Transverse colon (tissue), 4 donors: Measurements from ENCODE around the gene AACS. TPM values are rescaled to one million over a fixed set of nuclear protein-coding genes. Genes with fewer than 3 reads are reported as not detected.

Experiments used
- DNase-seq: peaks from one replicate; pipeline ENCODE4 v3.0.0-alpha.2; 2019
- H3K27ac ChIP-seq, 4 donors: fragments of 200-600 bp; sonication (generic); 2 replicates each; pipeline ENCODE4 v1.5.1; 2016 to 2018; ENCODE audit warnings: inconsistent platforms in 4 of 4
- H3K27me3 ChIP-seq: fragments of 200-600 bp; sonication (generic); 2 replicates; pipeline ENCODE4 v1.5.1; 2017; ENCODE audit warnings: inconsistent platforms
- H3K36me3 ChIP-seq, 4 donors: fragments of 200-600 bp; sonication (generic); 2 replicates each; pipeline ENCODE4 v1.5.1; 2017 to 2019; ENCODE audit warnings: inconsistent platforms in 4 of 4
- H3K4me1 ChIP-seq, 4 donors: fragments of 200-600 bp; sonication (generic); 2 replicates each; pipeline ENCODE4 v1.5.1; 2017 to 2020; ENCODE audit warnings: inconsistent platforms in 4 of 4
- H3K4me3 ChIP-seq, 4 donors: fragments of 200-600 bp; sonication (generic); 1 replicate in 1 of 4; 2 replicates in 3 of 4; pipeline versions ENCODE4 v1.5.1 to v1.6.1; 2017 to 2019; ENCODE audit warnings: inconsistent platforms in 4 of 4
- H3K9me3 ChIP-seq, 2 donors: fragments of 200-600 bp; sonication (generic); 2 replicates each; pipeline ENCODE4 v1.5.1; 2017 to 2019; ENCODE audit warnings: inconsistent platforms in 2 of 2
- EP300 ChIP-seq: sonication (generic); formaldehyde crosslinking; IDR thresholded peaks from one replicate; pipeline ENCODE4 v1.6.1; 2017; ENCODE audit warnings: antibody characterized with exemption, low read depth
- POLR2A ChIP-seq: fragments of 450-650 bp; IDR thresholded peaks from one replicate; pipeline ENCODE4 v1.6.1; 2016; ENCODE audit warnings: antibody characterized with exemption, mild to moderate bottlenecking, moderate library complexity
- POLR2AphosphoS5 ChIP-seq, 3 donors: sonication (generic); formaldehyde crosslinking; IDR thresholded peaks; one replicate each; pipeline ENCODE4 v1.6.1; 2016; ENCODE audit warnings: antibody characterized with exemption in 3 of 3
- WGBS, 2 donors: methylation state at CpG; one replicate each; pipeline ENCODE4 v1.1.5; 2018; ENCODE audit warnings: low coverage in 1 of 2; 5-methylcytosine and 5-hydroxymethylcytosine counted together
- in situ Hi-C, 4 donors: fragments of 200-750 bp; cut with MboI; loops; one replicate each; pipeline versions ENCODE4 v1.15.0 to v1.15.1; 2017; ENCODE audit warnings: low sequenced_read_pairs in 3 of 4, low pct_ligation_motif_present in 1 of 4, low pct_unique_long_range_greater_than_20kb in 1 of 4
- intact Hi-C: fragments of 100-400 bp; cut with DNase I; formaldehyde crosslinking; loops from one replicate; pipeline ENCODE4 v1.15.1; 2023; ENCODE audit warnings: low total_unique reads
- total RNA-seq, 4 donors: library from RNA; depleted of rRNA; stranded (reverse); fragments of >200 nt; gene quantifications; one replicate each; pipeline ENCODE4 v1.1.0, GENCODE V29; 2016
- TF ChIP-seq, protein P1 (sequence below), 5 experiments: fragments of 200-600 bp in 3 of 5; fragments of 450-650 bp in 2 of 5; sonication (generic) in 3 of 5; IDR thresholded peaks; 1 replicate in 2 of 5; 2 replicates in 3 of 5; pipeline ENCODE4 v1.5.1; 2016 to 2017; ENCODE audit warnings: antibody characterized with exemption in 5 of 5, inconsistent platforms in 3 of 5, mild to moderate bottlenecking in 2 of 5, moderate library complexity in 1 of 5

Gene AACS
- total RNA-seq, 4 donors from 2014 or later, result 18.5 to 33.7 (median 27.1) TPM

DNA sequence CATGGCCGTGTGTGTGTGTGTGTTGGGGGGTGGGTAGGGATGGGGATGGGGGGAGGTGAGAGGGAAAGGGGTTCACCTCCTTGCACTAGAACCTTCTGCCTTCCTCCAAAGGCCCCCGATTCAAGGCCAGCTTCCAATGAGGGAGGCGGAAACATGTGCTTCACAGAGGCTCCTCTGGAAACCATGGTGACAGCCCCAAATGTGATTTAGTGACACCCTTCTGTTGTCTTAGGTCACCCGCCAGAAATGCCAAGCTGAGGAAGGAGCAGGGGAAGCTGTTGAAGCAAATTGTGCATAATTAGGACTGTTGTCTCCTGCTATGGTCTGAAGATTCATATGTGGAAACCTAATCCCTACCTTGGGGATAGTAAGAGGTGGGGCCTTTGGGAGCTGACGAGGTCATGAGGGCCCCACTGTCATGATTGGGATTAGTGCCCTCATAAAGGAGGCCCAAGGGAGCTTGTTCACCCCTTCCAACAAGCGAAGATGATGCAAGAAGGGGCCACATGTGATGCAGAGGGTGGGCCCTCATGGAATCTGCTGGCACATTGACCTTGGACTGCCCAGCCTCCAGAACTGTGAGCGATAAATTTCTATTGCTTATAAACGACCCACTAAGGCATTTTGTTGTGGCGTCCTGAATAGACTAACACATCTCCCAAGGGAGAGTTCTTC lies 95.2 kb downstream of the AACS start:
- Histone ChIP-seq H3K36me3 (no peaks in the 10 kb centered on the region), H3K27ac (no peak overlapping the region), H3K27me3 (no peaks in the 10 kb centered on the region), H3K4me3 (no peak overlapping the region), H3K4me1 (no peaks in the 10 kb centered on the region), H3K9me3 (no peaks in the 10 kb centered on the region)
- in situ Hi-C loops, result no loop called here
- WGBS, 2 donors, result 80 to 82% methylated on average over 2 to 9 of the region's 9 CpGs
- no peak for DNase-seq
- intact Hi-C loops, result no loop called here
- TF ChIP-seq, protein P1, sequence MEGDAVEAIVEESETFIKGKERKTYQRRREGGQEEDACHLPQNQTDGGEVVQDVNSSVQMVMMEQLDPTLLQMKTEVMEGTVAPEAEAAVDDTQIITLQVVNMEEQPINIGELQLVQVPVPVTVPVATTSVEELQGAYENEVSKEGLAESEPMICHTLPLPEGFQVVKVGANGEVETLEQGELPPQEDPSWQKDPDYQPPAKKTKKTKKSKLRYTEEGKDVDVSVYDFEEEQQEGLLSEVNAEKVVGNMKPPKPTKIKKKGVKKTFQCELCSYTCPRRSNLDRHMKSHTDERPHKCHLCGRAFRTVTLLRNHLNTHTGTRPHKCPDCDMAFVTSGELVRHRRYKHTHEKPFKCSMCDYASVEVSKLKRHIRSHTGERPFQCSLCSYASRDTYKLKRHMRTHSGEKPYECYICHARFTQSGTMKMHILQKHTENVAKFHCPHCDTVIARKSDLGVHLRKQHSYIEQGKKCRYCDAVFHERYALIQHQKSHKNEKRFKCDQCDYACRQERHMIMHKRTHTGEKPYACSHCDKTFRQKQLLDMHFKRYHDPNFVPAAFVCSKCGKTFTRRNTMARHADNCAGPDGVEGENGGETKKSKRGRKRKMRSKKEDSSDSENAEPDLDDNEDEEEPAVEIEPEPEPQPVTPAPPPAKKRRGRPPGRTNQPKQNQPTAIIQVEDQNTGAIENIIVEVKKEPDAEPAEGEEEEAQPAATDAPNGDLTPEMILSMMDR (IDR thresholded peaks at IDR 0.05), result no peak
- no peak for TF ChIP-seq POLR2AphosphoS5 (IDR thresholded peaks at IDR 0.05)
- TF ChIP-seq POLR2A, result no peak
- no peak for TF ChIP-seq EP300

DNA sequence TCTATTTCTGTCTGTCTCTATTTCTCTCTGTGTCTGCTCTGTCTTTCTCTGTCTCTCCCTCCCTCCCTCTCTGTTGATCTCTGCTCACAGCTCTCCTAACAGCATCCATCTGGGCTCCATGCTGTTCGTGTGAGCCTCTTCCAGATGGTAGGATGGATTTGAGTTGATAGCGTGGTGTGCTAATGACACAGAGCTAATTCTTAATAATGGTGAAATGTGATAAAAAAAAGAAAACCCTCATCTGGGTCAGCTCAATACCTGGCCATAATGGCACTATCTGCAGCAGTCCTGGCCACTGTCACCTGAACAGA lies 96.4 kb downstream of the AACS start:
- Histone ChIP-seq H3K27me3 (no peaks in the 10 kb centered on the region), H3K4me1 (no peaks in the 10 kb centered on the region), H3K4me3 (no peak overlapping the region), H3K9me3 (no peaks in the 10 kb centered on the region), H3K36me3 (no peaks in the 10 kb centered on the region), H3K27ac (no peak overlapping the region)
- in situ Hi-C loops (no loop called here), intact Hi-C loops (no loop called here)
- 55 to 80% methylated on average over 1 to 2 of the region's 2 CpGs for WGBS, 2 donors
- no peak for DNase-seq
- TF ChIP-seq EP300, result no peak
- TF ChIP-seq POLR2AphosphoS5 (IDR thresholded peaks at IDR 0.05), result no peak
- TF ChIP-seq, protein P1 (IDR thresholded peaks at IDR 0.05), result no peak
- no peak for TF ChIP-seq POLR2A

DNA sequence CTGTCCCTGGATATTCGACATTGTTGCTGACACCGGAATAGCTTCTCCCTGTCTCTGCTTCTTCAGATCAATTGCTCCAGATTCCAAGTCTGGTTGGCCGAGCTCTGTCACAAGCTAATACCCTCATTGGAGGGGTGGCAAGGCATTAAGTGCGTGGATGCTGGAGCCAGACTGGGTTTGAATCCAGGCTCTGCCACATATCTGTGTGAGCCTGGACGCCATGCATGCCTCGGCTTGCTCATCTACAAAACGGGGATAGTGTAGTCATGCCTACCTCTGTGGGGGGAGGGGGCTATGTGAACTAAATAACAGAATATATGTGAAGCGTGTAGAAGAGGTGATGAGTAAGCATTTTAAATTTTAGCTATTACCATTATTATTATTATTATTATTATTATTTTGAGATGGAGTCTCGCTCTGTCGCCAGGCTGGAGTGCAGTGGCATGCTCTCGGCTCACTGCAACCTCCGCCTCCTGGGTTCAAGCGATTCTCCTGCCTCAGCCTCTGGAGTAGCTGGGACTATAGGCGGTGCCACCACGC lies 97.3 kb downstream of the AACS start:
- H3K4me3 ChIP-seq, result no peak overlapping the region
- no peaks in the 10 kb centered on the region for H3K9me3 ChIP-seq
- no peak overlapping the region for H3K27ac ChIP-seq
- TF ChIP-seq POLR2AphosphoS5 (IDR thresholded peaks at IDR 0.05), result no peak
- TF ChIP-seq, protein P1 (IDR thresholded peaks at IDR 0.05), result no peak
- no peak for TF ChIP-seq POLR2A
- no peak for TF ChIP-seq EP300
- no peaks in the 10 kb centered on the region for H3K4me1 ChIP-seq
- no peak for DNase-seq
- H3K36me3 ChIP-seq, result no peaks in the 10 kb centered on the region
- intact Hi-C loops (no loop called here), in situ Hi-C loops (no loop called here)
- H3K27me3 ChIP-seq, result no peaks in the 10 kb centered on the region
- WGBS, 2 donors, result 90 to 96% methylated on average over 4 to 15 of the region's 15 CpGs

DNA sequence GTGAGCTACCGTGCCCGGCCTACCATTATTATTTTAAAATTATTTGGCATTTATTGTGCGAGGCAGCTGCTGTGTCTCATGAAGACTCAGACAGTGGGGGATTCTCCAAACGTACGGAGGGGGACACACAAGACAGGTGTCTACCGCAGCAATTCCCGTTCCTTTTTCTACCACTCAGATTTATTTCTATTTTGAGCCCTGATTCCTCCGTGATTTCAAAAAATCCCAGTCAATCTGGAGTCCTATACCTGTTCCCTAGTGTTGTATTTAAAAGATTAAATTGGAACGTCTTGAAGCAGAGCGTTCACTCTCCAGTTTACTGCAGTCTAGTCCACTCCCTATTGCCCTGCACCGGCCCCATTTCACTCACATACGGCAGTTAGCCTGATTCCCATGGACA lies 97.9 kb downstream of the AACS start:
- intact Hi-C loops (no loop called here), in situ Hi-C loops (no loop called here)
- no peak overlapping the region for H3K27ac ChIP-seq
- no peak overlapping the region for H3K4me3 ChIP-seq
- H3K27me3 ChIP-seq, result no peaks in the 10 kb centered on the region
- no peaks in the 10 kb centered on the region for H3K4me1 ChIP-seq
- WGBS, 2 donors, result 86 to 88% methylated on average over 9 to 12 of the region's 12 CpGs
- H3K36me3 ChIP-seq, result no peaks in the 10 kb centered on the region
- H3K9me3 ChIP-seq, result no peaks in the 10 kb centered on the region
- no peak for TF ChIP-seq POLR2A
- TF ChIP-seq, protein P1 (IDR thresholded peaks at IDR 0.05), result no peak
- TF ChIP-seq EP300, result no peak
- TF ChIP-seq POLR2AphosphoS5 (IDR thresholded peaks at IDR 0.05), result no peak
- DNase-seq, result no peak
